ELF-1 (cell line): ENCODE measurements around the gene PAX5.

Experiments used
- DNase-seq: peaks from one replicate; pipeline ENCODE4 v3.0.0-alpha.2; 2016; ENCODE audit warnings: low read depth, low spot score

The PAX5 gene

DNA sequence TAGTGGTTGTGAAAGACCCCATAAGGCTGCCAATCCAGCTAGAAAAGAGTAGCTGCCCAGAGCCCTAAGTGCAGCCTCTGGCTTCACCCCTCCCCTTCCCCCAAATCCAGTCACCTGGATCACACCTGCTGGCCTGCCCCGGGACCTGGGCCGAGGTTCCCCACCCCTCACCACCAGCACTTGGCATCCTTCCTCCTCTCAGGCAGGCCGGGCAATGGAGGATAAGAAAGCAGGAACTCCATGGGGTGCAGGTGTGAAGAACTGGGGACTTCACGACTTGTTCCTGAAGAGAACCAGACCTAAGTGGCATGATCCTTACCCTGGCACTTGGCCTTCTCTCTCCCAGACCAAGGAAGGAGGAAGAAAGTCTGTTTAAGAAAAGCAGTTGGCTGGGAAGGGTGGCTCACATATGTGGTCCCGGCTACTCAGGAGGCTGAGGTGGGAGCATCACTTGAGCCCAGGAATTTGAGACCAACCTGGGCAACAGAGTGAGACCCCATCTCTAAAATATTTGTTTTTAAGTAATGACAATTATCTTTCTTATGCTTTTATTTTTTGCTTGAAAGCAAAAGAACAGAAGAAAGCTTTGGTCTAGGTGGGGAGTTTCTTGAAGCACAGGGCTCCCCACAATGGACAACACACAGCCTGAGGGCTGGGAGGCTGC is 131.1 kb downstream of the PAX5 start:
- DNase-seq = no peak

GRCh38 chr9:36902080-36902716 is 131.9 kb downstream of the PAX5 start:
- DNase-seq = no peak

GRCh38 chr9:36901528-36901927 is 132.5 kb downstream of the PAX5 start:
- no peak for DNase-seq

GRCh38 chr9:36900856-36901220 is 133.2 kb downstream of the PAX5 start:
- DNase-seq = no peak

DNA sequence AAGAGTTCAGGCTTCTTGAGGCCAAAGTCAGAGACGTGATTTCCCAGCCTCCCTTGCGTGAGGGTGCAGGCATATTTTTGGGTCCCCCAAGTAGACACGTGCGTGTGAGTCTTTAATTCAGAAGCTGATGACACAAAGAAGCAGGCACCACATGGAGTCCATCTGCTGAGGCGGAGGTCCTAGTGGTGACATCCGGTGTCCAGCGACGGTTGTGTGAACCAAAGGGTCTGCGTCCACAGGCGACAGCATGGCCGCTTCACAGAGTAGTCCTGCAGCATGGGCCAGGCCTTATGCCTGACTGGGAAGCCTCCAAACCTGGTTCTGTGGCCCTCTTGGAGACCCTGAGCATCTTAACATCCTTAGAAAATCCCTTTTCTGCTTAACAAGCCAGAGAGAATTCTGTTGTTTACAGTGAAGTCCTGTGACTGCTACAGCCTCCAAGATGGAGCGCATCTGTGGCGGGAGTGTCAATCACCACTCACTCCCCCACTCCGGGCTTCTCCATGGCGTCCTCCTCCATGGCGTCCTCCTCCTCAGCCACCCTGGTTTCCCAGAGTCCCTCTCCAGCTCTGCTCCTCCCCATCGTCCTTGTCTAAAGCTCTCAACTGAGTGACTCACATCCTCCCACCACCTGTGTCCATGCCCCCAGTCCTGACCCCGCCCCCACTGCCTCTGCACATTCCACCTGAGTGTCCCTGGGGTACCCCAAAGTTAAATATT is 133.8 kb downstream of the PAX5 start:
- no peak for DNase-seq

DNA sequence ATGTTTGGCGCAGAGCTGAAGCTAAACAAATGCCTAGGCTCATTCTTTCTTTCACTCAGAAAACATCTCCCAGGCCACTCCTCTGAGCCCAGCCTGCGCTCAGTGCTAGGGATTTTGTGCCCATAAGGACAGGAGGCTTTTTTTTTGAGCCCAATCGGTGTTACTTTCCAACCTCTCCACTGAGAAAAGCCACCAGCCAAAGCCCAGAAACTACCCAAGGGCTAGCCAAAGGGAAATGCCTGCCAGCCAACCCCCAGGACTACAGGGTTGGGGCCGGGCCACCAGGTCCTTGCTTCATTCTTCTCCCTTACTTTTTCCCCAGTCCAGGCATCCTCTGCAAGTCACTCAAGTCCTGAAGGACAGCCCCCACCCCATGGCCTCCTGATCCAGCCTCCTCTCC is 134.7 kb downstream of the PAX5 start:
- DNase-seq = no peak

DNA sequence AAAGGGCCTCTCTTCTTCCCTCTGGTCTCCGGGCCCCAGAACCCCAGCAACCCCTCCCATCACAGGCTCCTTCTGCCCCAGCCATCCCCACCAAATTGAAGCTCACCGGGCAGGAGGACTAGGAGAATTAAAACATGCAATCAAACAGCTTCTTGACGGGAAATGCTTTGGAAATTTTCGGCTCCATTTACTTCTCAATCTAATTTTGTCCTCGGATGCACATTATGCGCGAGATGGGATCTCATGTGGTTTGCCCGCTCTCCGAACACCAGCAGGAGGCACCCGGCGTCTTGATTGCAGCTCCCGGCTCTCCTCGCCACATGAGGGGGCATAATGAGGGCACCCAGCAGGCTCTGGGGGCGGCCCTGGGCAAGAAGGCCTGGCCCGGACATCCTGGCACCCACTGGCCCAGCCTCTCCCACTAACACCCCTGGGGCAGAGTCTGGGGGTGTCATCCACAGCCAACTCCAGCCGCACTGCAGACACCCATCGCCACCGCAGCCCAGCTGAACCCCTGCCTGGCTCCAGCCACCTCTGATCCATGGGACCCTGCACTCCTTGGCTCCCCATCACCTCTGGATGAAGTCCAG is 135.5 kb downstream of the PAX5 start:
- no peak for DNase-seq

- no peak for DNase-seq
These were observed 136.6 kb downstream of the PAX5 start for GRCh38 chr9:36897478-36897877.

GRCh38 chr9:36897019-36897418 is 137.0 kb downstream of the PAX5 start:
- DNase-seq = no peak

GRCh38 chr9:36896296-36896695 is 137.8 kb downstream of the PAX5 start:
- no peak for DNase-seq

DNA sequence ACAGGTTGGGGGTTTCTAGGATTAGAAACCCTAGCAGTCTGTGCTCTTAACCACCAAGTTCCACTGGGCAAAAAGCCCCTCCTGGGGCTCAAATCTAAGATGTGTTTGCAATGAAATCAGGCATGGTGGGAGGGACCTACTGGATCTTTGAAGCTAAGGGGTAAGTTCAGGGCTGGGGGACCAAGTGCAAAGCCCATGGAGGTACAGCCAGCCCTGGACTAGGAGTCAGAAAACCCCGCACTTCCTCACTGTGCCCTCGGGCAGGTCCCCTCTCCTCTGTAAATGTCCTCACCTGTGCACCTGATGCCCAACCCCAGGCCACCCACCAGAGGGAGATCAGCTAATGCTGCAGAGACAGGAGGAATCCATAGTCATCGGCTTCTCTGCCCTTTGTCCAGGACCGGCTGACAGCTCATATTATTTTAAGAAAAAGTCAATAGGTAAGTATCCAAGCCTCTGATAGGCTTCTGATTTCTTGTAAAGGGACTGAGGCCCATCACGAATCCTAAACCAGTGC is 138.3 kb downstream of the PAX5 start:
- DNase-seq = no peak

GRCh38 chr9:36894695-36895310 is 139.3 kb downstream of the PAX5 start:
- DNase-seq = no peak

DNA sequence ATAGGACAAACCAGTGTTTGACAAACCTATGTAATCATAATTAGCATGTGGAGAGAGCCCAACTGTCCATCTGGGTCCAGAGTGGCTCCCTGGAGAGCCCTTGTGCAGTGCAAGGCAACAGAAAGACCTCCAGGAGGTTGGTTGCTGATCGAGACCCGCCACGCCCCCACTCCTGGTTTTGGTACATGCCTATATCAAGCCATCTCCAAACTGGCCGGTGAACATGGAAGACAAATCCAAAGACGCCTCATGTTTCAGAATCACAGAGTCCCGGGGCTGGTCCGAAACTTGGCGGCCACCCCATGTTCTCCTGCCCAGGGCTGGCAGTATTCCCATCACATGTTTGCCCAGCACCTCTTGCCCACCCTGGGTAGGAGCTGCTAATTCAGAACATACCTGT is 140.2 kb downstream of the PAX5 start:
- no peak for DNase-seq

- no peak for DNase-seq
These were observed 140.9 kb downstream of the PAX5 start for GRCh38 chr9:36893184-36893583.

DNA sequence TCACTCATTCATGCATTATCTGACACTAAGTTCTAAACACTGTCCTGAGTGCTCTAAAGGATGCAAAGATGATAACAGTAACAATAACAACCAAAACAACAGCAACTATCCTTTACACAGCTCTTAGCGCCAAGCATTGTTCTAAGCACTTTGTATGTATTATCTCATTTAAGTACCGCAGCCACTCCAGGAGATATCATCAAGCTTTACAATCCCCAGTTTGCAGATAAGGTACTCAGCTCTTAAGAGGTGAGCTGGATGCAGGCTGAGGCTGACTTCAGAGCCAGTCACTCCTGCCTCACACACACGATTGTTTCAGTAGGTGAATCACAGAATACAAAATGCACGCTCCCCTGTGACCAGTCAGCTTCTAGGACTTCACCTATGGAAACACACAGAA is 141.8 kb downstream of the PAX5 start:
- DNase-seq = no peak

DNA sequence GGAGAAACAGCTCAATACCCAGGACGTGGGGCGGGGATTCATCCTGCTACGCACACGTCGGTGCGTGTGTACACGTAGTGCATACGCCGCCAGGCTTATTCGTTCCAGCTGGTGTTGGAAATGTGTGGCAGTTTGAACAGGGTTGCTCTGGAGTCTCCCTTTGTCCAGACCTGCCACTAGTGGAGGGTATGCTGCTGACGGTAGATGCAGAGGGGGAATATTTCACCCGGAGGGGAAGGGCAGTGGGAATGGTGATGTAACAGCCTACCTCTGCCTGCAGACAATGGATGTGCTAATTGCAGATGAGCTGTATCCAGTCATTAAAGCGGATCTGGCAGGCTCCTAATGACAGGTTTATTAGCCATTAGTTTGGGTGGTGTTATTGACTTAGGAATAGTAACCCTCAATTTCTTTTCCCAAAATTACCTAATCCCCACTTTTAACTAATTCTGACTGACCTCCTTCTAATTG is 142.7 kb downstream of the PAX5 start:
- DNase-seq = peak; percentile 74

GRCh38 chr9:36889844-36890243 is 144.2 kb downstream of the PAX5 start:
- DNase-seq = no peak

DNA sequence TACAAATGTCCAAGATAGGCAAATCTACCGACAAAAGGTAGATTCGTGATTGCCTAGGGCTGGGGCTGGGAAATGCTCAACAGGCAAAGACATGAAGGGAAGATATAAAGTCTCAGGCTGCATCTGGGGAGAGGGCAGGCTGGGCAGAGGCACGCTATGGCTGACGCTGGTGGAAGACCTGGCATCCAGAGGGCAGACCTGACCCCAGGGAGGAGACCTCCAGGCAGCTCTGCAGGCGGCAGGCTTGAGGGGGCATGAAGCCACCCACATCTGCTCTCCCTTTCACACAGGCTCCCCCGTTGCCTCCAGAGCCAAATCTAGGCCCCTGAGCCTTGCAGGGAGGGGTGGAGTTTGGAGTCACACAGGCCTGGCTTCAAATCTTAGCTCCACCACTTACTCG is 145.5 kb downstream of the PAX5 start:
- no peak for DNase-seq

DNA sequence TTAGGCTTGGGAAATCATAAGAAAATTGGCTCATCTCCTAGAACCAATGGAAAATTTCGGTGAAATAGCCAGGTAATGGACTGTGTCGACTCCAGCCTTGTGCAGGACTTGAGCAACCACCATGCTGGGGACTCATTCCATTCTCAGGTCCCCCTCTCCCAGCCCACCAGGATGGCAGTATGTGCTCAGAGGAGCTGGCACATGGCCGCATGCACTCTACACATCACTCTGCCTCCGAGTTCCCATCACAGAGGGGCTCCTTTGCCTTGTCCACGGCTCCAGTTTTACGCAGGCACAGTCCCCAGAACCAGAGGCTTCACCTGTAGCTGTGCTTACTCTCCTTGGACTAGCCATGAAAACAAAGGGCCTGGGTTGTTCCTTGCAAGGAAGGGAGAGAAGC is 149.3 kb downstream of the PAX5 start:
- DNase-seq = no peak

DNA sequence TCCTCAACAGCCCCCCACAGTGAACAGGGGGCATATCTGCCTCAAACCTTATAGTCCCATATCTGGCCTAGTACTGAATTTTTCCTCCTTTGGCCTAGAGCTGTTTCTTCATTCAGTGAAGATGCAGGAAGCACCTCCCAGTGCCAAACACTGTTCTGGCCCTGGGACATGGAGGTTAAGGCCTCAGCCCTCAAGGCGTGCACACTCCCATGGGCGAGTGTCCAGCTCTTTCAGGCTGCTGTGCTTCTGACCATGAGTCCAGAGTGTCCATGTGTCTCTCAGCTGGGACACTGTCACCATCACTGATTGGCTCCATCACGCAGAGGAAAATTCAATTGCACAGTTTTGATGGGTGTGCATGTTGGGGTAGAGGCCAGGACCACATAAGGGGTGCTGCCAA is 151.5 kb downstream of the PAX5 start:
- no peak for DNase-seq

- DNase-seq = no peak
These were observed 152.2 kb downstream of the PAX5 start for GRCh38 chr9:36881743-36882441.
